GM23338 (cell line): Measurements from ENCODE around the gene EYS. TPM values are rescaled to one million over a fixed set of nuclear protein-coding genes. Genes with fewer than 3 reads are reported as not detected.

Experiments
- ATAC-seq: fragments of 200-7000 bp; cut with Tn5 transposase; 3 replicates; pipeline ENCODE4 v1.9.1; 2020
- DNase-seq: peaks from one replicate; pipeline ENCODE4 v3.0.0-alpha.2; 2015; ENCODE audit warnings: low spot score
- H2AFZ ChIP-seq: fragments of 200-600 bp; sonication (generic); 2 replicates; pipeline ENCODE4 v1.8.0; 2016; ENCODE audit warnings: antibody characterized with exemption, mild to moderate bottlenecking, moderate library complexity
- H3F3A ChIP-seq: fragments of 200-600 bp; sonication (generic); replicated peaks from 2 replicates; pipeline ENCODE4 v1.8.0; 2017; ENCODE audit warnings: antibody characterized with exemption, mixed run types, low read depth
- H3K27ac ChIP-seq: fragments of 200-600 bp; sonication (generic); 2 replicates; pipeline ENCODE4 v1.6.1; 2016; ENCODE audit warnings: low read depth
- H3K27me3 ChIP-seq: fragments of 200-600 bp; sonication (generic); 2 replicates; pipeline ENCODE4 v1.8.0; 2016; ENCODE audit warnings: mild to moderate bottlenecking, mixed run types, moderate library complexity; ENCODE audit not compliant: insufficient read depth
- H3K36me3 ChIP-seq: fragments of 200-600 bp; sonication (generic); 2 replicates; pipeline ENCODE4 v1.8.0; 2016; ENCODE audit warnings: mild to moderate bottlenecking; ENCODE audit not compliant: insufficient read depth
- H3K4me1 ChIP-seq: fragments of 200-600 bp; sonication (generic); 2 replicates; pipeline ENCODE4 v1.8.0; 2016; ENCODE audit warnings: mild to moderate bottlenecking, moderate library complexity; ENCODE audit not compliant: insufficient read depth
- H3K4me2 ChIP-seq: fragments of 200-600 bp; sonication (generic); 2 replicates; pipeline ENCODE4 v1.7.1; 2017; ENCODE audit warnings: mixed run types
- H3K4me3 ChIP-seq: fragments of 200-600 bp; sonication (generic); 2 replicates; pipeline ENCODE4 v1.6.1; 2016; ENCODE audit warnings: mixed run types
- H3K79me2 ChIP-seq: fragments of 200-600 bp; sonication (generic); replicated peaks from 2 replicates; pipeline ENCODE4 v1.8.0; 2017; ENCODE audit warnings: mild to moderate bottlenecking; ENCODE audit not compliant: insufficient read depth
- H3K9me2 ChIP-seq: fragments of 200-600 bp; sonication (generic); 2 replicates; pipeline ENCODE4 v1.8.0; 2017; ENCODE audit not compliant: insufficient read depth
- H4K20me1 ChIP-seq: fragments of 200-600 bp; sonication (generic); replicated peaks from 2 replicates; pipeline ENCODE4 v1.8.0; 2017; ENCODE audit warnings: mild to moderate bottlenecking; ENCODE audit not compliant: insufficient read depth
- H3K27ac Mint-ChIP-seq: 2 replicates; pipeline ENCODE4 v1.8.0; 2020; ENCODE audit warnings: inconsistent platforms, mild to moderate bottlenecking, moderate library complexity, mixed read lengths
- H3K27me3 Mint-ChIP-seq: 3 replicates; pipeline ENCODE4 v1.8.0; 2022; ENCODE audit warnings: low read depth, mild to moderate bottlenecking, moderate library complexity, mixed read lengths, inconsistent platforms; ENCODE audit not compliant: insufficient read depth, poor library complexity
- H3K36me3 Mint-ChIP-seq: 3 replicates; pipeline ENCODE4 v1.8.0; 2021; ENCODE audit warnings: low read depth, mild to moderate bottlenecking, inconsistent platforms, moderate library complexity, mixed read lengths
- H3K4me1 Mint-ChIP-seq: 3 replicates; pipeline ENCODE4 v1.8.0; 2020; ENCODE audit warnings: mild to moderate bottlenecking, inconsistent platforms, mixed read lengths
- H3K4me3 Mint-ChIP-seq: 3 replicates; pipeline ENCODE4 v1.8.0; 2021; ENCODE audit warnings: moderate library complexity, mild to moderate bottlenecking, inconsistent platforms, mixed read lengths
- H3K9me3 Mint-ChIP-seq: 3 replicates; pipeline ENCODE4 v1.8.0; 2020; ENCODE audit warnings: moderate library complexity, mild to moderate bottlenecking, inconsistent platforms, mixed read lengths
- CREB1 ChIP-seq: fragments of 250-450 bp; sonication (Bioruptor Pico); IDR thresholded peaks from 2 replicates; pipeline ENCODE4 v1.5.0; 2020; ENCODE audit warnings: low read depth, mild to moderate bottlenecking, moderate library complexity
- EZH2 ChIP-seq: fragments of 200-600 bp; sonication (generic); IDR thresholded peaks from one replicate; pipeline ENCODE4 v1.8.0; 2017; ENCODE audit warnings: antibody characterized with exemption, mild to moderate bottlenecking, low read depth; ENCODE audit not compliant: unreplicated experiment
- POLR2AphosphoS5 ChIP-seq: IDR thresholded peaks from 2 replicates; pipeline ENCODE4 v1.6.1; 2016; ENCODE audit warnings: antibody characterized with exemption, low read depth
- STAT1 ChIP-seq: IDR thresholded peaks from one replicate; pipeline ENCODE4 v1.6.1; 2016; ENCODE audit warnings: antibody characterized with exemption; ENCODE audit not compliant: unreplicated experiment
- ZNF114 ChIP-seq: fragments of 250-450 bp; sonication (Bioruptor Pico); IDR thresholded peaks from 2 replicates; pipeline ENCODE4 v1.5.0; 2020; ENCODE audit warnings: mild to moderate bottlenecking, moderate library complexity
- polyA plus RNA-seq: library from polyadenylated mRNA; unstranded; fragments of >200 nt; fragmentation: Nextera tagmentation; extraction: Ambion mirVana; gene quantifications from 2 replicates; pipeline ENCODE4 v1.2.1, GENCODE V29; 2016
- total RNA-seq: library from RNA; depleted of rRNA; stranded (reverse); fragments of >200 nt; shearing (Covaris generic); gene quantifications from 2 replicates; pipeline ENCODE4 v1.2.3, GENCODE V29; 2014
- TF ChIP-seq, protein P1 (sequence below): fragments of 250-450 bp; sonication (Bioruptor Pico); IDR thresholded peaks from 2 replicates; pipeline ENCODE4 v1.5.0; 2020; ENCODE audit warnings: mild to moderate bottlenecking, moderate library complexity
- TF ChIP-seq, protein P2 (sequence below): IDR thresholded peaks from 2 replicates; pipeline ENCODE4 v1.6.1; 2016; ENCODE audit warnings: antibody characterized with exemption
- TF ChIP-seq, protein P3 (sequence below): IDR thresholded peaks from one replicate; pipeline ENCODE4 v1.6.1; 2018; ENCODE audit warnings: antibody characterized with exemption; ENCODE audit not compliant: unreplicated experiment

Gene EYS
- total and polyA plus RNA-seq, 2 experiments from 2014 or later = 0.38 to 0.52 TPM

DNA sequence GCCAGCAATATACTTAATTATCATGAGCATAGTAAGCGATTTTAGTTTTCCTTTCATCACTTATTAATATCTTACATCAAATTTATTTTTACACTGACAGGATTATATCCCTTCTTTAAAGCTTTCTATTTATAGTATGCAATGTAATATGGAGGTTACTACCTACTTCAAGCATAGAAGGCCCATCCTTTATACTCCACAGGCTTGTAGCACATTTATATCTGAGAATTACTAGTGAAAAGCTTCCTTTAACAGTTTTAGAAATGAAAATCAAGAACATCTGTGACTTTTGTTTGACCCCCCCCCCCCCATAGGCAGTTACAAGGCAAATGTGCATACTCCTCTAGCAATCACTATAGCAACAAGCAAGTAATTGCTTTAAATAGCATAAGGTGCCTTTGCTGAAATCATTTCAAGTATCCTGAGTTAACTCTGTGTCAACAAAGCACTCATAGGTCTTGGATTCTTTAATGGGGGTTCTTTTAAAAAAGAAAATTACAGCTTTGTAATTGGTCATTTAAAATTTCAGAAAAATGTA lies 1153.7 kb downstream of the EYS start:
- Histone ChIP-seq H4K20me1 (no peaks in the 10 kb centered on the region), H3F3A (no peaks in the 10 kb centered on the region), H3K36me3 (no peaks in the 10 kb centered on the region), H3K27me3 (no peaks in the 10 kb centered on the region), H3K4me3 (no peak overlapping the region), H2AFZ (no peak overlapping the region), H3K4me2 (no peak overlapping the region), H3K79me2 (no peaks in the 10 kb centered on the region), H3K9me2 (no peaks in the 10 kb centered on the region), H3K27ac (no peak overlapping the region), H3K4me1 (no peaks in the 10 kb centered on the region)
- H3K27ac Mint-ChIP-seq = no peak overlapping the region
- TF ChIP-seq STAT1 (no peak), POLR2AphosphoS5 (no peak)
- TF ChIP-seq, protein P1, sequence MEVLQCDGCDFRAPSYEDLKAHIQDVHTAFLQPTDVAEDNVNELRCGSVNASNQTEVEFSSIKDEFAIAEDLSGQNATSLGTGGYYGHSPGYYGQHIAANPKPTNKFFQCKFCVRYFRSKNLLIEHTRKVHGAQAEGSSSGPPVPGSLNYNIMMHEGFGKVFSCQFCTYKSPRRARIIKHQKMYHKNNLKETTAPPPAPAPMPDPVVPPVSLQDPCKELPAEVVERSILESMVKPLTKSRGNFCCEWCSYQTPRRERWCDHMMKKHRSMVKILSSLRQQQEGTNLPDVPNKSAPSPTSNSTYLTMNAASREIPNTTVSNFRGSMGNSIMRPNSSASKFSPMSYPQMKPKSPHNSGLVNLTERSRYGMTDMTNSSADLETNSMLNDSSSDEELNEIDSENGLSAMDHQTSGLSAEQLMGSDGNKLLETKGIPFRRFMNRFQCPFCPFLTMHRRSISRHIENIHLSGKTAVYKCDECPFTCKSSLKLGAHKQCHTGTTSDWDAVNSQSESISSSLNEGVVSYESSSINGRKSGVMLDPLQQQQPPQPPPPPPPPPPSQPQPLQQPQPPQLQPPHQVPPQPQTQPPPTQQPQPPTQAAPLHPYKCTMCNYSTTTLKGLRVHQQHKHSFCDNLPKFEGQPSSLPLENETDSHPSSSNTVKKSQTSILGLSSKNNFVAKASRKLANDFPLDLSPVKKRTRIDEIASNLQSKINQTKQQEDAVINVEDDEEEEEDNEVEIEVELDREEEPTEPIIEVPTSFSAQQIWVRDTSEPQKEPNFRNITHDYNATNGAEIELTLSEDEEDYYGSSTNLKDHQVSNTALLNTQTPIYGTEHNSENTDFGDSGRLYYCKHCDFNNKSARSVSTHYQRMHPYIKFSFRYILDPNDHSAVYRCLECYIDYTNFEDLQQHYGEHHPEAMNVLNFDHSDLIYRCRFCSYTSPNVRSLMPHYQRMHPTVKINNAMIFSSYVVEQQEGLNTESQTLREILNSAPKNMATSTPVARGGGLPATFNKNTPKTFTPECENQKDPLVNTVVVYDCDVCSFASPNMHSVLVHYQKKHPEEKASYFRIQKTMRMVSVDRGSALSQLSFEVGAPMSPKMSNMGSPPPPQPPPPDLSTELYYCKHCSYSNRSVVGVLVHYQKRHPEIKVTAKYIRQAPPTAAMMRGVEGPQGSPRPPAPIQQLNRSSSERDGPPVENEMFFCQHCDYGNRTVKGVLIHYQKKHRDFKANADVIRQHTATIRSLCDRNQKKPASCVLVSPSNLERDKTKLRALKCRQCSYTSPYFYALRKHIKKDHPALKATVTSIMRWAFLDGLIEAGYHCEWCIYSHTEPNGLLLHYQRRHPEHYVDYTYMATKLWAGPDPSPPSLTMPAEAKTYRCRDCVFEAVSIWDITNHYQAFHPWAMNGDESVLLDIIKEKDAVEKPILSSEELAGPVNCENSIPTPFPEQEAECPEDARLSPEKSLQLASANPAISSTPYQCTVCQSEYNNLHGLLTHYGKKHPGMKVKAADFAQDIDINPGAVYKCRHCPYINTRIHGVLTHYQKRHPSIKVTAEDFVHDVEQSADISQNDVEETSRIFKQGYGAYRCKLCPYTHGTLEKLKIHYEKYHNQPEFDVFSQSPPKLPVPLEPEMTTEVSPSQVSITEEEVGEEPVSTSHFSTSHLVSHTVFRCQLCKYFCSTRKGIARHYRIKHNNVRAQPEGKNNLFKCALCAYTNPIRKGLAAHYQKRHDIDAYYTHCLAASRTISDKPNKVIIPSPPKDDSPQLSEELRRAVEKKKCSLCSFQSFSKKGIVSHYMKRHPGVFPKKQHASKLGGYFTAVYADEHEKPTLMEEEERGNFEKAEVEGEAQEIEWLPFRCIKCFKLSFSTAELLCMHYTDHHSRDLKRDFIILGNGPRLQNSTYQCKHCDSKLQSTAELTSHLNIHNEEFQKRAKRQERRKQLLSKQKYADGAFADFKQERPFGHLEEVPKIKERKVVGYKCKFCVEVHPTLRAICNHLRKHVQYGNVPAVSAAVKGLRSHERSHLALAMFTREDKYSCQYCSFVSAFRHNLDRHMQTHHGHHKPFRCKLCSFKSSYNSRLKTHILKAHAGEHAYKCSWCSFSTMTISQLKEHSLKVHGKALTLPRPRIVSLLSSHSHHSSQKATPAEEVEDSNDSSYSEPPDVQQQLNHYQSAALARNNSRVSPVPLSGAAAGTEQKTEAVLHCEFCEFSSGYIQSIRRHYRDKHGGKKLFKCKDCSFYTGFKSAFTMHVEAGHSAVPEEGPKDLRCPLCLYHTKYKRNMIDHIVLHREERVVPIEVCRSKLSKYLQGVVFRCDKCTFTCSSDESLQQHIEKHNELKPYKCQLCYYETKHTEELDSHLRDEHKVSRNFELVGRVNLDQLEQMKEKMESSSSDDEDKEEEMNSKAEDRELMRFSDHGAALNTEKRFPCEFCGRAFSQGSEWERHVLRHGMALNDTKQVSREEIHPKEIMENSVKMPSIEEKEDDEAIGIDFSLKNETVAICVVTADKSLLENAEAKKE (CRISPR knock-in tag) = no peak
- peaks cover 2% of the 10 kb centered on the region for H3K27me3 Mint-ChIP-seq
- 0 out of 3 replicates have a peak, but pooled peaks cover 6% of the 10 kb centered on the region for H3K36me3 Mint-ChIP-seq
- no peaks in the 10 kb centered on the region for H3K4me1 Mint-ChIP-seq
- DNase-seq (no peak), ATAC-seq (no peak)
- H3K9me3 Mint-ChIP-seq = peaks cover 15% of the 10 kb centered on the region; the same call in 2 of the 3 replicates
- H3K4me3 Mint-ChIP-seq = no peak overlapping the region

DNA sequence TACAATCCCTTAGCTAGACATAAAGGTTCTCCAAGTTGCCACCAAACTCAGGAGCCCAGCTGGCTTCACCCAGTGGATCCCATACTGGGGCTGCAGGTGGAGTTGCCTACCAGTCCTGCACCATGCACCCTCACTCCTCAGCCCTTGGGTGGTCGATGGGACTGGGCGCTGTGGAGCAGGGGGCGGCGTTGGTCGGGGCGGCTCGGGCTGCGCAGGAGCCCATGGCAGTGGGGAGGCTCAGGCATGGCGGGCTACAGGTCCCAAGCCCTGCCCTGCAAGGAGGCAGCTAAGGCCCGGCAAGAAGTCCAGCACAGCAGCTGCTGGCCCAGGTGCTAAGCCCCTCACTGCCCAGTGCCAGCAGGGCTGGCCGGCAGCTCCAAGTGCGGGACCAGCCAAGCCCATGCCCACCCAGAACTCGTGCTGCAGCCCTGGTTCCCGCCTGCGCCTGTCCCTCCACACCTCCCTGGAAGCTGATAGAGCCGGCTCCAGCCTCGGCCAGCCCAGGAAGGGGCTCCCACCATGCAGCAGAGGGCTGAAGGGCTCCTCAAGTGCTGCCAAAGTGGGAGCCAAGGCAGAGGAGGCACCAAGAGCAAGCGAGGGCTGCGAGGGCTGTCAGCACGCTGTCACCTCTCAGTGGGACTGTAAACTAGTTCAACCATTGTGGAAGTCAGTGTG lies 1159.3 kb downstream of the EYS start:
- no peak overlapping the region for H3K27ac Mint-ChIP-seq
- H3K27ac ChIP-seq = no peak overlapping the region
- peaks cover 6% of the 10 kb centered on the region; the same call in 1 of the 2 replicates for H3K9me2 ChIP-seq
- ATAC-seq = no peak
- H3K36me3 ChIP-seq = no peaks in the 10 kb centered on the region
- H4K20me1 ChIP-seq = no peaks in the 10 kb centered on the region
- H3K4me1 Mint-ChIP-seq = no peaks in the 10 kb centered on the region
- peaks cover 27% of the 10 kb centered on the region for H3K9me3 Mint-ChIP-seq
- no peak for DNase-seq
- no peaks in the 10 kb centered on the region for H3K27me3 ChIP-seq
- H3K4me2 ChIP-seq = no peak overlapping the region
- H3K4me3 ChIP-seq = no peak overlapping the region
- H3F3A ChIP-seq = no peaks in the 10 kb centered on the region
- H3K4me1 ChIP-seq = no peaks in the 10 kb centered on the region
- H3K79me2 ChIP-seq = no peaks in the 10 kb centered on the region
- H3K36me3 Mint-ChIP-seq = peaks cover 9% of the 10 kb centered on the region; the same call in 1 of the 3 replicates
- H3K4me3 Mint-ChIP-seq = no peak overlapping the region
- no peak overlapping the region for H2AFZ ChIP-seq
- H3K27me3 Mint-ChIP-seq = peaks cover 2% of the 10 kb centered on the region
- TF ChIP-seq, protein P2, sequence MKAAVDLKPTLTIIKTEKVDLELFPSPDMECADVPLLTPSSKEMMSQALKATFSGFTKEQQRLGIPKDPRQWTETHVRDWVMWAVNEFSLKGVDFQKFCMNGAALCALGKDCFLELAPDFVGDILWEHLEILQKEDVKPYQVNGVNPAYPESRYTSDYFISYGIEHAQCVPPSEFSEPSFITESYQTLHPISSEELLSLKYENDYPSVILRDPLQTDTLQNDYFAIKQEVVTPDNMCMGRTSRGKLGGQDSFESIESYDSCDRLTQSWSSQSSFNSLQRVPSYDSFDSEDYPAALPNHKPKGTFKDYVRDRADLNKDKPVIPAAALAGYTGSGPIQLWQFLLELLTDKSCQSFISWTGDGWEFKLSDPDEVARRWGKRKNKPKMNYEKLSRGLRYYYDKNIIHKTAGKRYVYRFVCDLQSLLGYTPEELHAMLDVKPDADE = no peak
- TF ChIP-seq EZH2 = no peak
- TF ChIP-seq CREB1 = no peak
- TF ChIP-seq, protein P3, sequence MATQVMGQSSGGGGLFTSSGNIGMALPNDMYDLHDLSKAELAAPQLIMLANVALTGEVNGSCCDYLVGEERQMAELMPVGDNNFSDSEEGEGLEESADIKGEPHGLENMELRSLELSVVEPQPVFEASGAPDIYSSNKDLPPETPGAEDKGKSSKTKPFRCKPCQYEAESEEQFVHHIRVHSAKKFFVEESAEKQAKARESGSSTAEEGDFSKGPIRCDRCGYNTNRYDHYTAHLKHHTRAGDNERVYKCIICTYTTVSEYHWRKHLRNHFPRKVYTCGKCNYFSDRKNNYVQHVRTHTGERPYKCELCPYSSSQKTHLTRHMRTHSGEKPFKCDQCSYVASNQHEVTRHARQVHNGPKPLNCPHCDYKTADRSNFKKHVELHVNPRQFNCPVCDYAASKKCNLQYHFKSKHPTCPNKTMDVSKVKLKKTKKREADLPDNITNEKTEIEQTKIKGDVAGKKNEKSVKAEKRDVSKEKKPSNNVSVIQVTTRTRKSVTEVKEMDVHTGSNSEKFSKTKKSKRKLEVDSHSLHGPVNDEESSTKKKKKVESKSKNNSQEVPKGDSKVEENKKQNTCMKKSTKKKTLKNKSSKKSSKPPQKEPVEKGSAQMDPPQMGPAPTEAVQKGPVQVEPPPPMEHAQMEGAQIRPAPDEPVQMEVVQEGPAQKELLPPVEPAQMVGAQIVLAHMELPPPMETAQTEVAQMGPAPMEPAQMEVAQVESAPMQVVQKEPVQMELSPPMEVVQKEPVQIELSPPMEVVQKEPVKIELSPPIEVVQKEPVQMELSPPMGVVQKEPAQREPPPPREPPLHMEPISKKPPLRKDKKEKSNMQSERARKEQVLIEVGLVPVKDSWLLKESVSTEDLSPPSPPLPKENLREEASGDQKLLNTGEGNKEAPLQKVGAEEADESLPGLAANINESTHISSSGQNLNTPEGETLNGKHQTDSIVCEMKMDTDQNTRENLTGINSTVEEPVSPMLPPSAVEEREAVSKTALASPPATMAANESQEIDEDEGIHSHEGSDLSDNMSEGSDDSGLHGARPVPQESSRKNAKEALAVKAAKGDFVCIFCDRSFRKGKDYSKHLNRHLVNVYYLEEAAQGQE = no peak
- TF ChIP-seq ZNF114 (CRISPR knock-in tag) = no peak
- no peak for TF ChIP-seq POLR2AphosphoS5
